ENCODE measurements around the gene WTAP.

GRCh38 chr6:159801935-159802334 is 74.6 kb downstream of the WTAP start:
- TF ChIP-seq POLR2A (IDR thresholded peaks at IDR 0.05) = no peak
- TF ChIP-seq CTCF (IDR thresholded peaks at IDR 0.05) = no peak

All from thyroid gland (tissue), 4 donors.